ENCODE data around the gene CDH23.

Gene CDH23

GRCh38 chr10:71754562-71754961 is 357.8 kb downstream of the CDH23 start:
- Histone ChIP-seq H3F3A (ENCODE audit: low read depth) (0 out of 2 replicates have a peak, but pooled peaks cover 3% of the 10 kb centered on the region), H4K20me1 (ENCODE audit: insufficient read depth, low read length, poor library complexity, severe bottlenecking) (no peaks in the 10 kb centered on the region), H3K27me3 (ENCODE audit: insufficient read depth, low read length, poor library complexity, severe bottlenecking) (no peaks in the 10 kb centered on the region), H3K4me2 (ENCODE audit: low read depth, low read length, poor library complexity, severe bottlenecking) (peak overlapping the region; percentile 10), H3K4me3 (ENCODE audit: low read length, poor library complexity, severe bottlenecking) (no peak overlapping the region), H3K9me3 (ENCODE audit: insufficient read depth, low read depth, low read length) (no peaks in the 10 kb centered on the region), H3K9me2 (replicated peaks; ENCODE audit: low read depth, low read length) (no peaks in the 10 kb centered on the region), H3K79me2 (ENCODE audit: insufficient read depth, low read length) (no peaks in the 10 kb centered on the region), H3K4me1 (ENCODE audit: insufficient read depth, low read length, poor library complexity, severe bottlenecking) (peaks cover 72% of the 10 kb centered on the region), H3K9ac (ENCODE audit: low read depth, low read length, poor library complexity, severe bottlenecking) (peak overlapping the region; percentile 31), H2AFZ (ENCODE audit: low read length) (no peak overlapping the region), H3K36me3 (ENCODE audit: insufficient read depth, low read length) (no peaks in the 10 kb centered on the region)
- TF ChIP-seq, protein P1, sequence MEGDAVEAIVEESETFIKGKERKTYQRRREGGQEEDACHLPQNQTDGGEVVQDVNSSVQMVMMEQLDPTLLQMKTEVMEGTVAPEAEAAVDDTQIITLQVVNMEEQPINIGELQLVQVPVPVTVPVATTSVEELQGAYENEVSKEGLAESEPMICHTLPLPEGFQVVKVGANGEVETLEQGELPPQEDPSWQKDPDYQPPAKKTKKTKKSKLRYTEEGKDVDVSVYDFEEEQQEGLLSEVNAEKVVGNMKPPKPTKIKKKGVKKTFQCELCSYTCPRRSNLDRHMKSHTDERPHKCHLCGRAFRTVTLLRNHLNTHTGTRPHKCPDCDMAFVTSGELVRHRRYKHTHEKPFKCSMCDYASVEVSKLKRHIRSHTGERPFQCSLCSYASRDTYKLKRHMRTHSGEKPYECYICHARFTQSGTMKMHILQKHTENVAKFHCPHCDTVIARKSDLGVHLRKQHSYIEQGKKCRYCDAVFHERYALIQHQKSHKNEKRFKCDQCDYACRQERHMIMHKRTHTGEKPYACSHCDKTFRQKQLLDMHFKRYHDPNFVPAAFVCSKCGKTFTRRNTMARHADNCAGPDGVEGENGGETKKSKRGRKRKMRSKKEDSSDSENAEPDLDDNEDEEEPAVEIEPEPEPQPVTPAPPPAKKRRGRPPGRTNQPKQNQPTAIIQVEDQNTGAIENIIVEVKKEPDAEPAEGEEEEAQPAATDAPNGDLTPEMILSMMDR (conservative IDR thresholded peaks at IDR 0.05; ENCODE audit: low read length), result no peak
- TF ChIP-seq EZH2phosphoT487 (IDR thresholded peaks at IDR 0.05; ENCODE audit: borderline replicate concordance), result no peak

GRCh38 chr10:71755179-71755879 is 358.6 kb downstream of the CDH23 start:
- no peaks in the 10 kb centered on the region for H3F3A ChIP-seq (ENCODE audit: low read depth)
- H3K27me3 ChIP-seq (ENCODE audit: insufficient read depth, low read length, poor library complexity, severe bottlenecking), result no peaks in the 10 kb centered on the region
- H3K36me3 ChIP-seq (ENCODE audit: insufficient read depth, low read length), result no peaks in the 10 kb centered on the region
- no peak overlapping the region for H2AFZ ChIP-seq (ENCODE audit: low read length)
- no peaks in the 10 kb centered on the region for H3K9me2 ChIP-seq (replicated peaks; ENCODE audit: low read depth, low read length)
- H4K20me1 ChIP-seq (ENCODE audit: insufficient read depth, low read length, poor library complexity, severe bottlenecking), result no peaks in the 10 kb centered on the region
- no peaks in the 10 kb centered on the region for H3K9me3 ChIP-seq (ENCODE audit: insufficient read depth, low read depth, low read length)
- H3K4me1 ChIP-seq (ENCODE audit: insufficient read depth, low read length, poor library complexity, severe bottlenecking), result peaks cover 64% of the 10 kb centered on the region
- no peak overlapping the region for H3K4me3 ChIP-seq (ENCODE audit: low read length, poor library complexity, severe bottlenecking)
- no peak for TF ChIP-seq EZH2phosphoT487 (IDR thresholded peaks at IDR 0.05; ENCODE audit: borderline replicate concordance)
- TF ChIP-seq, protein P1 (conservative IDR thresholded peaks at IDR 0.05; ENCODE audit: low read length), result no peak
- no peaks in the 10 kb centered on the region for H3K79me2 ChIP-seq (ENCODE audit: insufficient read depth, low read length)
- H3K4me2 ChIP-seq (ENCODE audit: low read depth, low read length, poor library complexity, severe bottlenecking), result no peak overlapping the region
- H3K9ac ChIP-seq (ENCODE audit: low read depth, low read length, poor library complexity, severe bottlenecking), result no peak overlapping the region

GRCh38 chr10:71756311-71757191 is 359.8 kb downstream of the CDH23 start:
- TF ChIP-seq, protein P1 (conservative IDR thresholded peaks at IDR 0.05; ENCODE audit: low read length), result no peak
- TF ChIP-seq EZH2phosphoT487 (IDR thresholded peaks at IDR 0.05; ENCODE audit: borderline replicate concordance), result no peak
- no peak overlapping the region for H3K9ac ChIP-seq (ENCODE audit: low read depth, low read length, poor library complexity, severe bottlenecking)
- no peaks in the 10 kb centered on the region for H3K79me2 ChIP-seq (ENCODE audit: insufficient read depth, low read length)
- H3K4me1 ChIP-seq (ENCODE audit: insufficient read depth, low read length, poor library complexity, severe bottlenecking), result peaks cover 56% of the 10 kb centered on the region
- no peaks in the 10 kb centered on the region for H3K9me2 ChIP-seq (replicated peaks; ENCODE audit: low read depth, low read length)
- no peak overlapping the region for H3K4me3 ChIP-seq (ENCODE audit: low read length, poor library complexity, severe bottlenecking)
- no peaks in the 10 kb centered on the region for H3K27me3 ChIP-seq (ENCODE audit: insufficient read depth, low read length, poor library complexity, severe bottlenecking)
- H4K20me1 ChIP-seq (ENCODE audit: insufficient read depth, low read length, poor library complexity, severe bottlenecking), result no peaks in the 10 kb centered on the region
- H3F3A ChIP-seq (ENCODE audit: low read depth), result no peaks in the 10 kb centered on the region
- no peak overlapping the region for H3K4me2 ChIP-seq (ENCODE audit: low read depth, low read length, poor library complexity, severe bottlenecking)
- no peaks in the 10 kb centered on the region for H3K9me3 ChIP-seq (ENCODE audit: insufficient read depth, low read depth, low read length)
- no peak overlapping the region for H2AFZ ChIP-seq (ENCODE audit: low read length)
- H3K36me3 ChIP-seq (ENCODE audit: insufficient read depth, low read length), result no peaks in the 10 kb centered on the region

All from Loucy (cell line).